Transverse colon (tissue), 4 donors: ENCODE measurements around the gene JMJD1C.

ENCODE experiments used
- CTCF ChIP-seq, 5 experiments: fragments of 200-600 bp in 3 of 5; fragments of 450-650 bp in 2 of 5; sonication (generic) in 3 of 5; IDR thresholded peaks; 1 replicate in 2 of 5; 2 replicates in 3 of 5; pipeline ENCODE4 v1.5.1; 2016 to 2017; ENCODE audit warnings: antibody characterized with exemption in 5 of 5, inconsistent platforms in 3 of 5, mild to moderate bottlenecking in 2 of 5, moderate library complexity in 1 of 5
- EP300 ChIP-seq: sonication (generic); formaldehyde crosslinking; IDR thresholded peaks from one replicate; pipeline ENCODE4 v1.6.1; 2017; ENCODE audit warnings: antibody characterized with exemption, low read depth
- POLR2A ChIP-seq: fragments of 450-650 bp; IDR thresholded peaks from one replicate; pipeline ENCODE4 v1.6.1; 2016; ENCODE audit warnings: antibody characterized with exemption, mild to moderate bottlenecking, moderate library complexity
- POLR2AphosphoS5 ChIP-seq, 3 donors: sonication (generic); formaldehyde crosslinking; IDR thresholded peaks; one replicate each; pipeline ENCODE4 v1.6.1; 2016; ENCODE audit warnings: antibody characterized with exemption in 3 of 3

GRCh38 chr10:63346015-63346441, 119.7 kb downstream of the JMJD1C start:
- no peak for TF ChIP-seq CTCF (IDR thresholded peaks at IDR 0.05)
- no peak for TF ChIP-seq POLR2A
- no peak for TF ChIP-seq POLR2AphosphoS5 (IDR thresholded peaks at IDR 0.05)
- no peak for TF ChIP-seq EP300
